ENCODE data around the gene CEP57L1. TPM values are rescaled to one million over a fixed set of nuclear protein-coding genes. Genes with fewer than 3 reads are reported as not detected.
"Not testable (repeated sequence)": the region's sequence is repeated elsewhere in the genome, so short reads cannot be mapped to it uniquely, and the experiment has no call there.

The CEP57L1 gene
- total and polyA plus RNA-seq, 2 experiments from 2014 or later: 17.1 to 20.2 TPM

DNA sequence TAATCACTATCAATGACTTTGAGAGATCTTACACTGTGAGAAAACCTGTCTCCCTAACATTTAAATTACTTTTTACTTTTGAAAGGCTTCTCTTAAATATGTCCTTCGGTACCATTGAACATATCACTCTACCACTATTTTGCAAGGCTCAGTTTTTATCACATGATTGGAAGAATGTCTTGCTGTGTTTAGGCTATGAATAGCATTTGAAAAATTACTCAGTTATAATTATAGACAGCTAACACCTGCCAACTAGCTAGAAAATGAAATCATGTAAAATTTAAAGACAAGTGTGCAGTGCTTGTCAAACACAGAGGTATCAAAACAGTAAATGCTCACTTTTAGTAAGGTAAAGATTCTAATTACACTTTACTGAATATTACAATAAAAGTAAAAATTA lies 11.7 kb upstream of the CEP57L1 start:
- Histone ChIP-seq H3K9me2 (ENCODE audit: insufficient read depth) (no peaks in the 10 kb centered on the region), H3K27me3 (ENCODE audit: insufficient read depth) (no peaks in the 10 kb centered on the region), H3K4me2 (no peak overlapping the region), H3K4me3 (no peak overlapping the region), H3K4me1 (ENCODE audit: insufficient read depth) (no peaks in the 10 kb centered on the region; the same call in 1 of the 2 replicates), H3K27ac (ENCODE audit: low read depth) (no peak overlapping the region), H3K79me2 (replicated peaks; ENCODE audit: insufficient read depth) (no peaks in the 10 kb centered on the region), H3K36me3 (ENCODE audit: insufficient read depth) (no peaks in the 10 kb centered on the region), H2AFZ (no peak overlapping the region), H3F3A (replicated peaks; ENCODE audit: low read depth) (no peaks in the 10 kb centered on the region), H4K20me1 (replicated peaks; ENCODE audit: insufficient read depth) (no peaks in the 10 kb centered on the region)
- DNase-seq (ENCODE audit: low spot score) (no peak), ATAC-seq (no peak)
- no peaks in the 10 kb centered on the region for H3K36me3 Mint-ChIP-seq (ENCODE audit: low read depth)
- H3K4me1 Mint-ChIP-seq: peaks cover 1% of the 10 kb centered on the region; the same call in 2 of the 3 replicates
- TF ChIP-seq POLR2AphosphoS5 (IDR thresholded peaks at IDR 0.05; ENCODE audit: low read depth) (no peak), STAT1 (IDR thresholded peaks at IDR 0.05; ENCODE audit: unreplicated experiment) (no peak), ZNF462 (CRISPR knock-in tag; IDR thresholded peaks at IDR 0.05) (no peak), ZNF331 (CRISPR knock-in tag; IDR thresholded peaks at IDR 0.05; ENCODE audit: low read depth) (no peak)
- no peak overlapping the region for H3K4me3 Mint-ChIP-seq
- peaks cover 1% of the 10 kb centered on the region for H3K27me3 Mint-ChIP-seq (ENCODE audit: insufficient read depth, low read depth, poor library complexity)
- no peak overlapping the region for H3K27ac Mint-ChIP-seq
- H3K9me3 Mint-ChIP-seq: no peaks in the 10 kb centered on the region

DNA sequence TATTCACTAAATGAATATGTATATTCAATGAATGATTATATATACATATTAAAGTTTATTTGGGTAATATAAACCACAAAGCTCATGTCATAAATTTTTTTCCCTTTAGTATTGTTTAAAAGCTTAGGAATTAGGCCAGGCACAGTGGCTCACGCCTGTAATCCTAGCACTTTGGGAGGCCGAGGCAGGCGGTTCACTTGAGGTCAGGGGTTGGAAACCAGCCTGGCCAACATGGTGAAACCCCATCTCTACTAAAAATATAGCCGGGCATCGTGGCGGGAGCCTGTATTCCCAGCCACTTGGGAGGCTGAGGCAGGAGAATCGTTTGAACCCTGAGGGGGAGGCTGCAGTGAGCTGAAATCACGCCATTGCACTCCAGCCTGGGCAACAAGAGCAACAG lies 11.2 kb upstream of the CEP57L1 start:
- not testable (repeated sequence) for H2AFZ ChIP-seq; H3F3A ChIP-seq (replicated peaks; ENCODE audit: low read depth); H3K36me3 Mint-ChIP-seq (ENCODE audit: low read depth); H3K27ac Mint-ChIP-seq; H3K36me3 ChIP-seq (ENCODE audit: insufficient read depth); H3K9me2 ChIP-seq (ENCODE audit: insufficient read depth); H3K27ac ChIP-seq (ENCODE audit: low read depth); H3K4me1 ChIP-seq (ENCODE audit: insufficient read depth); H3K4me2 ChIP-seq; H3K4me3 ChIP-seq; H3K9me3 Mint-ChIP-seq; H3K27me3 Mint-ChIP-seq (ENCODE audit: insufficient read depth, low read depth, poor library complexity); H3K79me2 ChIP-seq (replicated peaks; ENCODE audit: insufficient read depth); H4K20me1 ChIP-seq (replicated peaks; ENCODE audit: insufficient read depth); H3K4me1 Mint-ChIP-seq; DNase-seq (ENCODE audit: low spot score); H3K4me3 Mint-ChIP-seq; H3K27me3 ChIP-seq (ENCODE audit: insufficient read depth); ATAC-seq

Data from GM23338 (cell line).